NCI-H524 treated with DMSO at 0.1 percent for 48 hours (cell line): Measurements from ENCODE around the gene HNRNPM.
"Not testable (repeated sequence)": the region's sequence is repeated elsewhere in the genome, so short reads cannot be mapped to it uniquely, and the experiment has no call there.

Experiments used
- DNase-seq: peaks from one replicate; lab custom pipeline; 2025; lab: John Stamatoyannopoulos, UW

The HNRNPM gene

DNA sequence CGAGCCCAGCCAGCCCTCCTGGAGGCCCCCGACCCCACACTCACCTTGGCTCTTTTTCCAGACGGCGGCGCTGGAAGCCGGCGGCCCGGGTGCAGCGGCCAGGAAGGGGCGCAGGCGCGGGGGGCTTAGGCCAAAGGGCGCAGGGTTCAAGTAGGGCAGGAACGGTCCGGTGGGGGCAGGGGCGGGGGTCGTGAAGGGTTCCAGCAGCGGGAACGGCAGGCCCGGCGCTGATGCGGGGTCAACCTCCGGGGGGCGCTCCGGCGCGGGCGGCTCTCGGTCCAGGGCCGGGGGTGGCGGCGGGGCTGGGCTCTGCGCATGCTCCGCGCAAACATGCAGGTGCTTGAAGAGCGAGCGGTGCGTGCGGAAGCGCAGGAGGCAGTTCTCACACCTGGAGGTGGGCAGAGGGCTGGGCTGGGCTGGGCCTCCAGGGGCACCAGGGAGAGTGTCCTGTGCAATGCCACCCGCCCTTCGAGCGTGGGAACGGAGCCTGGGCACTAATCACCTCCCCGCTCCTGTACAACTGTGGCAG, 66.9 kb downstream of the HNRNPM start:
- DNase-seq = no peak

DNA sequence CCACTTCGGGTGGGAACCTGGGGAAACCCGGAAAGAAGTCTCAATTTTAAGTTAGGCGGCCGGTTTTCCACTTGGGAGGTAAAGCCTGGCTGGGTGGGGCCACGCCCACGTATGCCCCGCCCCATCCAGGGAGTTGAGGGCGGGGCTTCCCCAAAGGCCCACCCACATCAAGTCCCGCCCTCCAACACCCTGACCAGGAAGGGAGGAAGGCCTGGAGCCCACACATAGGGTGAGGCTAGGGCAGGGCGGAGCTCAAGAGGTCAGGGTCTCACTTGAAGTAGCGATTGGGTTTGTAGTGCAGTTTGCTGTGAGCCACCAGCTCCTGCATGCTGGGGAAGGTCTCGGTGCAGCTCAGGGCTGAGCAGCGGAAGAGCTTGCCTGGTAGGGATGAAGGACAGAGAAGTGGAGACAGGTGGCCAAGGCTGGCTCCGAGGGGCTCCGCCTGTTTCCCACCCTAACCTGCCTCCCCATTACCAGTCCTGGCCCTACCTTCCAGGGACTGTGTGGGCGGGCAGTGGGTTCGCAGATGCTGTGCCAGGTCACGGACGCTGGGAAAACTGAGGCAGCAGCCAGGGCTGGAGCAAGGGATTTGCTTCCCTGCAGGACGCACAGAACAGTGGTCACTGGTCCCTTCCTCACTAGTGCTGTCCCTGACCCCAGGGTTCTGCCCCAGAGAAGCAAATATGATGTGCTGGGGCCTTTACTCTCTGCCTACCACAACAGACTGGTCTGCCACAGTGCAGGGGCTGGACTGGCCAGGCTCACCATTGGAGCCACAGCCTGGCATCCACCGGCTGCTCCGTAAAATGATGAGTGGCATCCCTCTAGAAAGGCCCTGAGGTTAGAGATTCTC, 67.6 kb downstream of the HNRNPM start:
- no peak for DNase-seq

DNA sequence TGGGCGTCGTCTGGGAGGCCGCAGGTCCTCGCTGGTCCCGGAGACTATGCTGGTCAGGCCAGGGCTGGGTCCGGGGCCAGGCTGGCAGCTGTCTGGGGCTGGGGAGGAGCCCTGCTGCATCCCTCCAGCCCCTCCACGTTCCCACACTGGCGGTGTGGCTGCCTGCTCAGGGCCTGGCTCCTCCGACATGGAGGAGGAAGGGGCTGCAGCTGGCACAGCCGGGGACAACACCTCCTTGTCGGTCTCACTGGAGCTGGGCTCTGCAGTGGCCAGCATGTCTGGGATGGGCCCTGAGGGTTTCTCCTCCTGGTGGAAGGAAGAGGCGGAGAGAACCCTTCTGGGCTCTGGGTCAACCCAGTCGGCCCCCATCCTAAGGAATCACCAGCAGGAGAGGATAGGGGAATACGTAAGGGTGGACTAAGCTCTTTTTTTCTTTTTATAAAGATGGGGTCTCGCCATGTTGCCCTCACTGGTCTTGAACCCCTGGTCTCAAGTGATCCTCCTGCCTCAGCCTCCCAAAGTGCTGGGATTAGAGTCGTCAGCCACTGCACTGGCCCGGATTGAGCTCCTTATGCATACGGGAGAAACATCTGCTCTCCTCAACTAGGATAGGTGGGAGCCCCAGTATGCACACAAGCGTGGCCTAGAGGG, 68.4 kb downstream of the HNRNPM start:
- DNase-seq = no peak

GRCh38 chr19:8513687-8514504, 69.1 kb downstream of the HNRNPM start, which contains the start of gene ZNF414:
TSS of gene ZNF414 (minus strand) at chr19:8514167. CDS start at chr19:8514046, 121 bp downstream.
- DNase-seq = peak; percentile 96

GRCh38 chr19:8514505-8515009, 69.8 kb downstream of the HNRNPM start:
- not testable (repeated sequence) for DNase-seq

DNA sequence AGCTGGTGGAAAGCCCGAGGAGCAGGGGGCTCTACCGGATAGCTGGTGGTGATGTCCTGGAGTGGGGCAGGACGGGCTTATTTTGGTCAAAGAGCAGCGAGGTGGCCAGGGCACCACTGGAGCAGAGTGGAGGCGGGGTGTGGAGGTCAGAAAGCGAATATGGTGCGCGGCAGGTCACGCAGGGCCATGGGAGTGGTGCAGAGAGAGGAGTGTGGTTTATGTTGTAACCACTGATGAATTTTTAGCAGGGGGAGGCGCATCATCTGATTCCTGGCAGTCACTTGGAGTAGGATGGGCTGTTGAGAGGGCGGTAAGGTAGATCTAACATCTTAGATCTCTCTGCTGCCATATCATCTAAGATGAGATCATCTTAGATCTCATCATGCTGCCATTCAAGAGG, 70.5 kb downstream of the HNRNPM start:
- no peak for DNase-seq

- no peak for DNase-seq
These were observed 73.0 kb downstream of the HNRNPM start for GRCh38 chr19:8517551-8518442.

DNA sequence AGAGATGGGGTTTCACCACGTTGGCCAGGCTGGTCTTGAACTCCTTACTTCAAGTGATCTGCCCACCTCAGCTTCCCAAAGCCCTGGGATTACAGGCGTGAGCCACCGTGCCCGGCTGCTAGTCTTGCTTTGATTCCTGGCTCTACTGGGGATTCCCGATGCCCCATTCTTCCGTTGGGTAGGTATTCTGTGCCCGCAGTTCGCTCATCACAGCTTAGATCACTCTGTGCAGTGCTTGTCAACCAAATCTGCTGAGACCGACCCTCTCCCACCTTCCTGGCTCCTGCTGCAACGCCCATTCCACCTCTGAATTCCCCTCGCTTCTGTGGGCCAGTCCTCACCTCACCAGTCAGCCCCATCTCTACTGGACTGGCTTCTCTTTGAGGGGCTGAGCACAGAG, 73.8 kb downstream of the HNRNPM start:
- DNase-seq = no peak

DNA sequence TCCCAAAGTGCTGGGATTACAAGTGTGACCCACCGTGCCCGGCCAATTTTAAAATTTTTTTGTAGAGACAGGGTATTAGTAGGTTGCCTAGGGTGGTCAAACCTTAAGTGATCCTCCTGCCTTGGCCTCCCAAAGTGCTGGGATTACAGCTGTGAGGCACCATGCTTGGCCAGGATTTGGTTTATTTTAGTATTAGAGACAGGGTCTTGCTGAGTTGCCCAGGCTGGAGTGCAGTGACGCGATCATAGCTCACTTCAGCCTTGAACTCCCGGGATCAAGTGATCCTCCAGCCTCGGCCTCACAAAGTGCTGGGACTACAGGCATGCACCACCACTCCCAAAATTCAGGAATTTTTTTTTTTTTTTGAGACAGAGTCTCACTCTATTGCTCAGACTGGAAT, 74.6 kb downstream of the HNRNPM start:
- no peak for DNase-seq

GRCh38 chr19:8525401-8525684, 80.6 kb downstream of the HNRNPM start:
- DNase-seq = no peak

DNA sequence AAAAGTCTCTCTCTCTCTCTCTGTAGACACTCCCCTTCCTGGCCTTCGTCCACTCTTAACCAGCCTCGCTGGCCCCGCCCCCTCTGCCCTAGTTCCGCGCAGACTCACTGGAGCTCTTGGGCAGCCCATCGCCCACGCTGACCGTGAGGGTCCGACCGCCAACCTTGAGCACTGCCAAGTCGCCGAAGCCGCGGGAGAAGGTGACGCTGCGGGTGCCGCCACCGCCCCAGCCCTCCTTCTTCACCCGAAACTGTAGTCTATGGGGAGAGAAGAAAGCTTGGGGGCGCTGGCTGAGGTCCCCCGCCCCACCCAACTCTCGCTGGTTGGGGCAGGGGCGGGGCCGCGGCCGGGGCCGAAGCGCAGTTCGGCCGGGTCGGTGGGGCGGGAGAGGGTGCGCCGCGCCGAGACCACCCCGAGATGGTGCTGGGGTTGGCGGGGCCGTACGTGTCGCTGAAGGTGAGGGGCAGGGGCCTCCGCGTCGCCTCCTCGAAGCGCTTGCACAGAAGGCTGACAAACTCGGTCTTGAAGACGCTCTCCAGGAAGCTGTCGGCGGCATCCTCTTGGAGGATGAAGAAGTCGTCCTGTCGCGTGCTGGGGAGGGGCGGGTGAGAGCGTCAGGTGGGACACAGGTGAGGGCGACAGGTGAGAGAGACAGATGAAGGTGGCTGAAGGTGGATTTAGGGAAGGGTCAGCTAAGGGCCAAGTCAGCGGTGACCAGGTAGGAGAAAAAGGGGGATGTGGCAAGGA, 81.7 kb downstream of the HNRNPM start:
- no peak for DNase-seq

DNA sequence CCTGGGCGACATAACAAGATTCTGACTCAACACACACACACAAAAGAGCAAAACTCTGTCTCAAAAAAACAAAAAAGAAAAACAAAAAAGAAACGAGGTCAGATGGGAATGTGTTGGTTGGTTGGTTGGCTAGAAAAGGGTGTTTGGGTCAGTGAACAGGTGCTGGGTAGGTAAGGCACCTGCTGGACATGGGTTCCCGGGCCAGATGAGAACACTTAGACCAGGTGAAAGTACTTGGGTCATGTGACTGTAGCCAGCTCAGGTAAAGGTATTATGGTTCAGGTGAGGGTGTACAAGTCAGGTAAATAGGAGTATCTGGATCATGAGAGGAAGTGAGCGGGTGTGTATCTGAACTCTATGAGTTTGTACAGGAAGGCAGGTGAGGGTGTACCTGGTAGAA, 83.7 kb downstream of the HNRNPM start:
- no peak for DNase-seq

DNA sequence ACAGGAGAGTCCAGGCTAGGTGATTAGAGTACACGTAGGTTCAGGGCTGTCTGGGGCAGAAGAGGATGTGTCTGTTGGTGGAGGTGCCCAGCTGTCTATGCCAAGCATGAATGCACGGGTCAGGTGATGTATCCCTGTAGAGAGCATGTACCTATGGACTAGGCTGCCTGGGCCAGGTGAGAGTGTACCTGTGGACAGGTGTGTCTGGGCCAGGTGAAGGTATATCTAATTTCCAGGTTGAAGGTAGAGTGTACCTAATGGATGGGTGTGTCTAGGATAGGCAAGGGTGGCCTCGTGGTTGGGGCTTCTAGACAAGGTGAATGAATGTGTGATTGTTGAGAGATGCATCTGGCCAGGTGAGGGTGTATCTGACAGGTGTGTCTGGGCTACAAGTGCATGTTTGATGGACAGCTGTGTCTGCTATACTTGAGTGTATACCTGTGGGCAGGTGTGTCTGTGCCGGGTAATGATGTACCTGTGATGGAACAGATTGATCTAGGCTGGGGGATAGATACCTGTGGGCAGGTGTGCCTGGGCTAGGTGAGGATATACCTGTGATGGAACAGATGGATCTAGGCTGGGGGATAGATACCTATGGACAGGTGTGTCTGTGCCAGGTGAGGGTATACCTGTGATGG, 84.7 kb downstream of the HNRNPM start:
- DNase-seq = no peak

DNA sequence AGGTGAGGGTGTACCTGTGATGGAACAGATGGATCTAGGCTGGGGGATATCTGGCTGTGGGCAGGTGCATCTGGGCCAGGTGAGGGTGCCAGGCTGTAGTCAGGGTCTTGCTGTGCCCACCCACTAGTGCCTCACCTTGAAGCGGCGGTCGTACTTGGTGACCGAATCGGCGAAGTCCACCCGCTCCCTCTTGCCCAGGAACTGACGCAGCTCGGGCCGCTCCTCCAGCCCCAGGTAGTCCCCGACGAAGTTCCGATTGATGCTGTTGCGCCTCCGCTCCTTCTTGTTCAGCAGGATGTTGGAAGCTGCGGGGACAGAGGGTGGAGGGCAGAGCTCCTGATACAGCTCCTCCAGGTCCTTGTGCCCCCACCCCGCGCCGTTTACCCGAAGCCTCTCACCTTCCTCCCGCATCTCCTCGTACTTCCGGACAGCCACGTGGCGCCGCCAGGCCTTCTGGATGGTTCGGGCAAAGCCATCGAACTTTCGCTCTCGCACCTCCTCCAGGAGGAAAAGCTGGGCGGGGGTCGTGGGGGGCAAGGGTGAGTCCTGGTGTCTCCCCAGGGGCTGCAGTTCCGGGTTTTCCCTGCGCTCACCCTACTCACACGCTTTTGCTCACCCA, 85.4 kb downstream of the HNRNPM start:
- no peak for DNase-seq

- DNase-seq = no peak
These were observed 86.7 kb downstream of the HNRNPM start for GRCh38 chr19:8531470-8531869.

DNA sequence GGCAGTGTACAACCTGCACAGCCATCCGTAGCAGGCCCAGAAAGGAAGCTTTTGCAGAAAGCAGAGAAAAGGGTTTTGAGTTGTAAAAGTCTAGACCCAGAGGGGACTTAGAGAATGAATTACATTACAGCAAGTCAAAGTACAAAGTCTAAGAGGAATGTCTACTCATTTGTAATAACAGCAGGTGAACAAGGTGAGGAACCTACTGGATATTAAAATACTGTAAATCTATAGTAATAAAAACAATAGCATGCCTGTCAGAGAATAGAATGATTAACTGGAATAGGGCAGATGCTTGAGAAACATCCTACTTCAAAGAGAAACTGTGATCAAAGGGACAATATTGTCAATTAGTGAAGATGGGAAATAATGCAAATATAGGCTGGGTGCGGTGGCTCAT, 87.5 kb downstream of the HNRNPM start:
- no peak for DNase-seq

GRCh38 chr19:8536282-8536681, 91.5 kb downstream of the HNRNPM start:
- DNase-seq = no peak

- no peak for DNase-seq
These were observed 92.3 kb downstream of the HNRNPM start for GRCh38 chr19:8537099-8537498.
